22Rv1 (cell line): ENCODE data around the gene COL5A3.

Experiments
- H3K27ac ChIP-seq: fragments of 450-650 bp; 2 replicates; pipeline ENCODE4 v1.5.1; 2017
- CTCF ChIP-seq: fragments of 450-650 bp; IDR thresholded peaks from 2 replicates; pipeline ENCODE4 v1.5.1; 2017; ENCODE audit warnings: mild to moderate bottlenecking
- ZFX ChIP-seq: fragments of 450-650 bp; IDR thresholded peaks from 2 replicates; pipeline ENCODE4 v1.6.1; 2017; ENCODE audit warnings: antibody characterized with exemption, borderline replicate concordance

The COL5A3 gene

GRCh38 chr19:10010247-10010691 lies at the start of gene COL5A3:
Gene COL5A3 (minus strand): TSS chr19:10010504. CDS start chr19:10010385, 119 bp downstream.
- TF ChIP-seq ZFX = no peak
- no peak for TF ChIP-seq CTCF

GRCh38 chr19:10052602-10053360 lies 42.5 kb upstream of the COL5A3 start:
- TF ChIP-seq ZFX (no peak), CTCF (no peak)
- H3K27ac ChIP-seq = no peak overlapping the region

More at GRCh38 chr19:10010247-10010691, at the start of gene COL5A3:
- H3K27ac ChIP-seq = no peak within 1 kb of the TSS

GRCh38 chr19:10049626-10050025 lies 39.3 kb upstream of the COL5A3 start:
- no peak overlapping the region for H3K27ac ChIP-seq
- TF ChIP-seq ZFX = no peak
- no peak for TF ChIP-seq CTCF

GRCh38 chr19:10045371-10045770 lies 35.1 kb upstream of the COL5A3 start:
- H3K27ac ChIP-seq = no peak overlapping the region
- no peak for TF ChIP-seq ZFX
- no peak for TF ChIP-seq CTCF

- H3K27ac ChIP-seq = no peak overlapping the region
These were observed 34.1 kb upstream of the COL5A3 start for GRCh38 chr19:10044390-10044789.

GRCh38 chr19:10043286-10043927 lies 33.1 kb upstream of the COL5A3 start:
- no peak overlapping the region for H3K27ac ChIP-seq
- no peak for TF ChIP-seq CTCF
- no peak for TF ChIP-seq ZFX

More at GRCh38 chr19:10044390-10044789, 34.1 kb upstream of the COL5A3 start:
- no peak for TF ChIP-seq ZFX
- TF ChIP-seq CTCF = no peak

- TF ChIP-seq ZFX (no peak), CTCF (no peak)
- no peak overlapping the region for H3K27ac ChIP-seq
These were observed 27.5 kb upstream of the COL5A3 start for GRCh38 chr19:10037809-10038208.
